Keratinocyte (primary cell): ENCODE results near the gene ZNF511. TPM values are rescaled to one million over a fixed set of nuclear protein-coding genes. Genes with fewer than 3 reads are reported as not detected.

Experiments used
- DNase-seq: peaks from one replicate; pipeline ENCODE4 v3.0.0-alpha.2; 2011; ENCODE audit warnings: low read depth, missing footprints, low spot score
- FAIRE-seq: peaks from 2 replicates; lab custom pipeline; 2011; peaks lifted over from hg19 to GRCh38; lab: Jason Lieb, UNC
- H2AFZ ChIP-seq: 2 replicates; pipeline ENCODE4 v1.6.0; 2012; ENCODE audit warnings: low read length, control low read depth, inconsistent platforms; ENCODE audit not compliant: control insufficient read depth
- H3K27ac ChIP-seq: 2 replicates; pipeline ENCODE4 v1.5.1; 2011; ENCODE audit warnings: low read length; ENCODE audit not compliant: control insufficient read depth, insufficient read depth
- H3K27me3 ChIP-seq: 3 replicates; pipeline ENCODE4 v1.6.0; 2011; ENCODE audit warnings: low read length; ENCODE audit not compliant: control insufficient read depth, insufficient read depth; ENCODE audit errors: extremely low read depth
- H3K36me3 ChIP-seq, 2 experiments: 2 replicates in 1 of 2; 3 replicates in 1 of 2; pipeline ENCODE4 v1.5.1; 2011; ENCODE audit warnings: low read length in 2 of 2, mild to moderate bottlenecking in 1 of 2; ENCODE audit not compliant: control insufficient read depth in 2 of 2, insufficient read depth in 2 of 2; ENCODE audit errors: extremely low read depth in 1 of 2
- H3K4me1 ChIP-seq: 3 replicates; pipeline ENCODE4 v1.5.1; 2011; ENCODE audit warnings: low read length; ENCODE audit not compliant: control insufficient read depth, insufficient read depth; ENCODE audit errors: extremely low read depth
- H3K4me2 ChIP-seq: 3 replicates; pipeline ENCODE4 v1.6.0; 2011; ENCODE audit warnings: low read depth, low read length; ENCODE audit not compliant: control insufficient read depth, insufficient read depth; ENCODE audit errors: extremely low read depth
- H3K4me3 ChIP-seq, 3 experiments: fragments of 200-600 bp in 1 of 3; sonication (generic) in 1 of 3; 2 replicates in 2 of 3; 3 replicates in 1 of 3; pipeline ENCODE4 v1.5.1; 2011 to 2016; ENCODE audit warnings: low read length in 3 of 3, mild to moderate bottlenecking in 3 of 3, control low read depth in 2 of 3, inconsistent platforms in 1 of 3, low read depth in 1 of 3, mixed read lengths in 1 of 3, mixed run types in 1 of 3, moderate library complexity in 1 of 3; ENCODE audit not compliant: control insufficient read depth in 2 of 3, insufficient read depth in 2 of 3; ENCODE audit errors: extremely low read depth in 1 of 3
- H3K79me2 ChIP-seq: 2 replicates; pipeline ENCODE4 v1.6.0; 2012; ENCODE audit warnings: low read length; ENCODE audit not compliant: control insufficient read depth, insufficient read depth
- H3K9ac ChIP-seq: 3 replicates; pipeline ENCODE4 v1.6.0; 2011; ENCODE audit warnings: low read length; ENCODE audit not compliant: control insufficient read depth, insufficient read depth; ENCODE audit errors: extremely low read depth
- H3K9me1 ChIP-seq: 3 replicates; pipeline ENCODE4 v1.6.0; 2011; ENCODE audit warnings: low read length; ENCODE audit not compliant: control insufficient read depth, insufficient read depth; ENCODE audit errors: extremely low read depth
- H3K9me3 ChIP-seq: 2 replicates; pipeline ENCODE4 v1.5.1; 2012; ENCODE audit warnings: low read depth, low read length; ENCODE audit not compliant: control insufficient read depth
- H4K20me1 ChIP-seq: 3 replicates; pipeline ENCODE4 v1.6.0; 2011; ENCODE audit warnings: low read length; ENCODE audit not compliant: control insufficient read depth, insufficient read depth; ENCODE audit errors: extremely low read depth
- CTCF ChIP-seq, 3 experiments: IDR thresholded peaks in 1 of 3; conservative IDR thresholded peaks in 1 of 3; optimal IDR thresholded peaks in 1 of 3; 2 replicates in 2 of 3; 3 replicates in 1 of 3; pipeline versions ENCODE3 to v1.5.1; 2011; ENCODE audit warnings: low read length in 3 of 3, mild to moderate bottlenecking in 3 of 3, moderate library complexity in 2 of 3, control low read depth in 1 of 3, inconsistent platforms in 1 of 3; ENCODE audit not compliant: insufficient read depth in 2 of 3; ENCODE audit errors: extremely low read depth in 1 of 3
- EZH2 ChIP-seq: IDR thresholded peaks from one replicate; pipeline ENCODE4 v1.6.1; 2012; ENCODE audit warnings: inconsistent platforms, mild to moderate bottlenecking, low read length, moderate library complexity
- dilution Hi-C: fragments of 300-500 bp; cut with MboI; formaldehyde crosslinking; loops from one replicate; pipeline ENCODE4 v1.7.0; 2020; ENCODE audit warnings: low sequenced_read_pairs; ENCODE audit not compliant: extremely low pct_ligation_motif_present
- polyA plus RNA-seq, 5 experiments: library from polyadenylated mRNA; depleted of rRNA in 3 of 5; stranded (reverse) in 3 of 5; stranded (forward) in 1 of 5; unstranded in 1 of 5; fragments of >200 nt; gene quantifications; 1 replicate in 1 of 5; 2 replicates in 3 of 5; 3 replicates in 1 of 5; pipeline versions ENCODE4 v1.2.1 to v1.2.3, GENCODE V29; 2011 to 2012; ENCODE audit warnings: missing spikeins in 2 of 5, low read depth in 1 of 5, low replicate concordance in 1 of 5

The ZNF511 gene
- polyA plus RNA-seq, 1 donor (not counting 4 experiments of a cell fraction or from before 2014, with no cell fraction given) = 20.2 TPM

DNA sequence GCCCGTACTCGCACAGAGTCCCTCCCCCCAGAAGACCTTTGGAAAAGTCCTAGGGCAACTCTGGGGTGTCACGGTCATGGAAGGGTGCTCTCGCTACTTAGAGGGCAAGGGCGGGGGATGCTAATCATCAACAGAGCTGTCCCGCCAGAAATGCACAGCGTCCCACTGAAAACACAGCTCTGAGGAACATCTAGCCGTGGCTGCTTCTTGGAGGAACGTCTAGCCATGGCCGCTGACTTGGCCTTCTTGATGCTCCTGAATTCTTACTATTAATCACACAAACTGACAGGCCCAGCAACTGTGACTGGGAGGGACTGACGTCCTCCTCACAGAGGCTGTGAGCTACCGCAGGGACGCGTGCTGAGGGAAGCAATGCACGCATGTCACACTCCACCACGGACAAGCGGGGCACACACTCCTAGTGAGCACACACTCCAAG lies 1.8 kb upstream of the ZNF511 start:
- Histone ChIP-seq H3K9me3 (no peaks in the 10 kb centered on the region), H3K9ac (peak overlapping the region; percentile 99), H3K9me1 (peaks cover 2% of the 10 kb centered on the region), H3K27me3 (no peaks in the 10 kb centered on the region), H4K20me1 (peaks cover 3% of the 10 kb centered on the region), H2AFZ (no peak overlapping the region), H3K27ac (peak overlapping the region; percentile 98), H3K4me2 (peak overlapping the region; percentile 86), H3K79me2 (peaks cover 58% of the 10 kb centered on the region), H3K36me3 (peaks cover 11 to 16% of the 10 kb centered on the region in 2 experiments), H3K4me1 (peaks cover 9% of the 10 kb centered on the region), H3K4me3 (peak overlapping the region in 1 of 3 experiments; percentile 98)
- FAIRE-seq (no peak), DNase-seq (no peak)
- dilution Hi-C loops = no loop called here
- TF ChIP-seq CTCF (optimal IDR thresholded peaks at IDR 0.05 in 1 of 3, IDR thresholded peaks at IDR 0.05 in 1 of 3, conservative IDR thresholded peaks at IDR 0.05 in 1 of 3; ENCODE audit: extremely low read depth in 1 of 3, insufficient read depth in 2 of 3, low read length in 3 of 3) = no peak

DNA sequence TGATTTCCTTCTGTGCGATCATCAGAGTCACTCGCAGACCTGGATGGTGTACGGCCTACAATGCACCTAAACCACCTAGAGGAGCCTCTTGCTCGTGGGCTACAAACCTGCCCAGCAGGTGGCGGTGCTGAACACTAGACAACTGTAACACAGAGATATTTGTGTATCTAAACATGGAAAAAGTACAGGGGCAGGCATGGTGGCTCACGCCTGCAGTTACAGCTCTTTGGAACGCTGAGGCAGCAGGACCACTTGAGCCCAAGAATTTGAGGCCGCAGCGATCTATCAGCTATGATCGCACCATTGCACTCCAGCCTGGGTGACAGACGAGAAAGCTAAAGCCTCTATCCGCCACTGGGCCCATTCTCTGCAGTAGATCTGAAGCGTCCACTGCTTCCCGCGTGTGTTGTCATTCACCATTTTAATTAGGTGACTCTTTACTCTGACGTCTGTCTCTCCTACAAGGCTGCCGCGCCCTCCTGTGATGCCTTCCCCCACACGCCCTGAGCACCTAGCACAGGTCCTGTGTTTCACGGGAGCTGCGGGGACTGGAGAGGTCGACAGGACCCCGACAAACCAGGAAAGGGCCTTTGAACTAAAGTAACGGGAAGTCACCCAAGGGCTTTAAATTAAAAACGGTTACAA lies 816 bp upstream of the ZNF511 start:
- peak overlapping the region; percentile 38 for H2AFZ ChIP-seq
- no peaks in the 10 kb centered on the region for H3K9me3 ChIP-seq
- TF ChIP-seq EZH2 (no peak), CTCF (optimal IDR thresholded peaks at IDR 0.05 in 1 of 3, IDR thresholded peaks at IDR 0.05 in 1 of 3, conservative IDR thresholded peaks at IDR 0.05 in 1 of 3; ENCODE audit: extremely low read depth in 1 of 3, insufficient read depth in 2 of 3, low read length in 3 of 3) (peak; percentile 80 to 96 (median 90))
- no peaks in the 10 kb centered on the region for H3K27me3 ChIP-seq
- peak overlapping the region; percentile 86 for H3K4me2 ChIP-seq
- peak overlapping the region; percentile 98 for H3K27ac ChIP-seq
- H3K36me3 ChIP-seq = peaks cover 15 to 17% of the 10 kb centered on the region in 2 experiments
- peaks cover 2% of the 10 kb centered on the region for H3K9me1 ChIP-seq
- H4K20me1 ChIP-seq = peaks cover 3% of the 10 kb centered on the region
- H3K79me2 ChIP-seq = peaks cover 53% of the 10 kb centered on the region
- peak overlapping the region; percentile 92 to 98 (median 97) for H3K4me3 ChIP-seq
- peak; percentile 83 for FAIRE-seq
- H3K9ac ChIP-seq = peak overlapping the region; percentile 99
- peak; percentile 66 for DNase-seq
- dilution Hi-C loops = no loop called here
- peaks cover 9% of the 10 kb centered on the region for H3K4me1 ChIP-seq
